ENCODE measurements around the gene RAB6D. TPM values are rescaled to one million over a fixed set of nuclear protein-coding genes. Genes with fewer than 3 reads are reported as not detected.

Gene RAB6D
- total and polyA plus RNA-seq, 2 of the 13 experiments (the other 11 are each of a cell fraction or from before 2014, with no cell fraction given): 0.01 TPM; not detected in 1

DNA sequence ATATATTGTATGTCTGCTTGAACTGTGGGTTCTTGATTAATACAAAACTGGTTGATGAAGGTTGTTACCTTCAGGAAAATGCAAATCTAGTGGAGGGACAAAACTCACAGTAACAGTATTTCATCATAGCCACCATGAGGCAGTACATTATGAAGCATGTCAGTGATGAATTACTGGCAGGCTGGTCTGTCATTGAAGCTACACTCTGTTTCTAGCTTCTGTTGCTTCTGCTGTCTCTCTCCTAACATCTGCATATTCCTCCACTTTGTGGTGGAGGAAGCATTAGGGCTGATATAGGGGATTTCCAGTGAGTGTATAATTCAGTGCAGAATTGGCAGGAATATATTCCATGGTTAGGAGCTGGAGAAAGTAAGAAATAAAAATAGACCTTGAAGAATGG, 44.2 kb upstream of the RAB6D start (continued):
- TF ChIP-seq NCOA1 (CRISPR knock-in tag; IDR thresholded peaks at IDR 0.05) (no peak), TBX3 (IDR thresholded peaks at IDR 0.05; ENCODE audit: borderline replicate concordance) (no peak), RBM39 (IDR thresholded peaks at IDR 0.05; ENCODE audit: low read depth, low read length, poor library complexity, severe bottlenecking) (no peak)
- TF ChIP-seq, protein P1, sequence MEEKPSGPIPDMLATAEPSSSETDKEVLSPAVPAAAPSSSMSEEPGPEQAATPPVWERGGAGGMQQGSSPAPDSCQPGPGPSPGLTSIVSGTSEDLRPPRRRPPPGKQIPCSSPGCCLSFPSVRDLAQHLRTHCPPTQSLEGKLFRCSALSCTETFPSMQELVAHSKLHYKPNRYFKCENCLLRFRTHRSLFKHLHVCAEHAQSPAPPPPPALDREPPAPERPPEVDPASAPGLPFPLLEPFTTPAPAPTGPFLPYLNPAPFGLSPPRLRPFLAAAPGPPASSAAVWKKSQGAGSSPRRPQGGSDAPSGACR (CRISPR knock-in tag; IDR thresholded peaks at IDR 0.05): no peak
- TF ChIP-seq, protein P2, sequence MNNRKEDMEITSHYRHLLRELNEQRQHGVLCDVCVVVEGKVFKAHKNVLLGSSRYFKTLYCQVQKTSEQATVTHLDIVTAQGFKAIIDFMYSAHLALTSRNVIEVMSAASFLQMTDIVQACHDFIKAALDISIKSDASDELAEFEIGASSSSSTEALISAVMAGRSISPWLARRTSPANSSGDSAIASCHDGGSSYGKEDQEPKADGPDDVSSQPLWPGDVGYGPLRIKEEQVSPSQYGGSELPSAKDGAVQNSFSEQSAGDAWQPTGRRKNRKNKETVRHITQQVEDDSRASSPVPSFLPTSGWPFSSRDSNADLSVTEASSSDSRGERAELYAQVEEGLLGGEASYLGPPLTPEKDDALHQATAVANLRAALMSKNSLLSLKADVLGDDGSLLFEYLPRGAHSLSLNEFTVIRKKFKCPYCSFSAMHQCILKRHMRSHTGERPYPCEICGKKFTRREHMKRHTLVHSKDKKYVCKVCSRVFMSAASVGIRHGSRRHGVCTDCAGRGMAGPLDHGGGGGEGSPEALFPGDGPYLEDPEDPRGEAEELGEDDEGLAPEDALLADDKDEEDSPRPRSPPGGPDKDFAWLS (CRISPR knock-in tag; IDR thresholded peaks at IDR 0.05; ENCODE audit: borderline replicate concordance): no peak
- TF ChIP-seq, protein P3, sequence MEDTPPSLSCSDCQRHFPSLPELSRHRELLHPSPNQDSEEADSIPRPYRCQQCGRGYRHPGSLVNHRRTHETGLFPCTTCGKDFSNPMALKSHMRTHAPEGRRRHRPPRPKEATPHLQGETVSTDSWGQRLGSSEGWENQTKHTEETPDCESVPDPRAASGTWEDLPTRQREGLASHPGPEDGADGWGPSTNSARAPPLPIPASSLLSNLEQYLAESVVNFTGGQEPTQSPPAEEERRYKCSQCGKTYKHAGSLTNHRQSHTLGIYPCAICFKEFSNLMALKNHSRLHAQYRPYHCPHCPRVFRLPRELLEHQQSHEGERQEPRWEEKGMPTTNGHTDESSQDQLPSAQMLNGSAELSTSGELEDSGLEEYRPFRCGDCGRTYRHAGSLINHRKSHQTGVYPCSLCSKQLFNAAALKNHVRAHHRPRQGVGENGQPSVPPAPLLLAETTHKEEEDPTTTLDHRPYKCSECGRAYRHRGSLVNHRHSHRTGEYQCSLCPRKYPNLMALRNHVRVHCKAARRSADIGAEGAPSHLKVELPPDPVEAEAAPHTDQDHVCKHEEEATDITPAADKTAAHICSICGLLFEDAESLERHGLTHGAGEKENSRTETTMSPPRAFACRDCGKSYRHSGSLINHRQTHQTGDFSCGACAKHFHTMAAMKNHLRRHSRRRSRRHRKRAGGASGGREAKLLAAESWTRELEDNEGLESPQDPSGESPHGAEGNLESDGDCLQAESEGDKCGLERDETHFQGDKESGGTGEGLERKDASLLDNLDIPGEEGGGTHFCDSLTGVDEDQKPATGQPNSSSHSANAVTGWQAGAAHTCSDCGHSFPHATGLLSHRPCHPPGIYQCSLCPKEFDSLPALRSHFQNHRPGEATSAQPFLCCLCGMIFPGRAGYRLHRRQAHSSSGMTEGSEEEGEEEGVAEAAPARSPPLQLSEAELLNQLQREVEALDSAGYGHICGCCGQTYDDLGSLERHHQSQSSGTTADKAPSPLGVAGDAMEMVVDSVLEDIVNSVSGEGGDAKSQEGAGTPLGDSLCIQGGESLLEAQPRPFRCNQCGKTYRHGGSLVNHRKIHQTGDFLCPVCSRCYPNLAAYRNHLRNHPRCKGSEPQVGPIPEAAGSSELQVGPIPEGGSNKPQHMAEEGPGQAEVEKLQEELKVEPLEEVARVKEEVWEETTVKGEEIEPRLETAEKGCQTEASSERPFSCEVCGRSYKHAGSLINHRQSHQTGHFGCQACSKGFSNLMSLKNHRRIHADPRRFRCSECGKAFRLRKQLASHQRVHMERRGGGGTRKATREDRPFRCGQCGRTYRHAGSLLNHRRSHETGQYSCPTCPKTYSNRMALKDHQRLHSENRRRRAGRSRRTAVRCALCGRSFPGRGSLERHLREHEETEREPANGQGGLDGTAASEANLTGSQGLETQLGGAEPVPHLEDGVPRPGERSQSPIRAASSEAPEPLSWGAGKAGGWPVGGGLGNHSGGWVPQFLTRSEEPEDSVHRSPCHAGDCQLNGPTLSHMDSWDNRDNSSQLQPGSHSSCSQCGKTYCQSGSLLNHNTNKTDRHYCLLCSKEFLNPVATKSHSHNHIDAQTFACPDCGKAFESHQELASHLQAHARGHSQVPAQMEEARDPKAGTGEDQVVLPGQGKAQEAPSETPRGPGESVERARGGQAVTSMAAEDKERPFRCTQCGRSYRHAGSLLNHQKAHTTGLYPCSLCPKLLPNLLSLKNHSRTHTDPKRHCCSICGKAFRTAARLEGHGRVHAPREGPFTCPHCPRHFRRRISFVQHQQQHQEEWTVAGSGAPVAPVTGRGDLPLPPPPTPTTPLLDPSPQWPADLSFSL (CRISPR knock-in tag; IDR thresholded peaks at IDR 0.05): no peak
